BE2C (cell line): ENCODE results near the gene DMXL1.

ENCODE experiments used
- DNase-seq: peaks from one replicate; pipeline ENCODE4 v3.0.0-alpha.2; 2020
- H3K27me3 ChIP-seq: fragments of 250-450 bp; sonication (Bioruptor Pico); 2 replicates; pipeline ENCODE4 v1.5.1; 2020; ENCODE audit warnings: mild to moderate bottlenecking
- H3K36me3 ChIP-seq: fragments of 250-450 bp; sonication (Bioruptor Pico); 2 replicates; pipeline ENCODE4 v1.5.1; 2020; ENCODE audit warnings: mild to moderate bottlenecking
- H3K4me1 ChIP-seq: fragments of 250-450 bp; sonication (Bioruptor Pico); 2 replicates; pipeline ENCODE4 v1.5.1; 2020
- H3K4me3 ChIP-seq: 2 replicates; pipeline ENCODE4 v1.5.1; 2011; ENCODE audit warnings: low read depth, low read length
- H3K9me3 ChIP-seq: fragments of 250-450 bp; sonication (Bioruptor Pico); 2 replicates; pipeline ENCODE4 v1.5.1; 2020
- CTCF ChIP-seq: IDR thresholded peaks from 2 replicates; pipeline ENCODE4 v1.5.1; 2012; ENCODE audit warnings: mild to moderate bottlenecking, low read depth, low read length

DMXL1 gene

GRCh38 chr5:119031011-119031886 is 39.6 kb upstream of the DMXL1 start:
- Histone ChIP-seq H3K27me3 (no peaks in the 10 kb centered on the region), H3K36me3 (no peaks in the 10 kb centered on the region), H3K9me3 (no peaks in the 10 kb centered on the region), H3K4me3 (no peak overlapping the region), H3K4me1 (no peaks in the 10 kb centered on the region)
- DNase-seq = no peak
- TF ChIP-seq CTCF = no peak

- no peak for DNase-seq
- H3K4me3 ChIP-seq = no peak overlapping the region
- H3K27me3 ChIP-seq = no peaks in the 10 kb centered on the region
These were observed 39.0 kb upstream of the DMXL1 start for GRCh38 chr5:119031905-119032304.

GRCh38 chr5:119032656-119033055 is 38.2 kb upstream of the DMXL1 start:
- Histone ChIP-seq H3K36me3 (no peaks in the 10 kb centered on the region), H3K4me1 (no peaks in the 10 kb centered on the region), H3K27me3 (no peaks in the 10 kb centered on the region), H3K4me3 (no peak overlapping the region), H3K9me3 (no peaks in the 10 kb centered on the region)
- TF ChIP-seq CTCF = no peak
- DNase-seq = no peak

More at GRCh38 chr5:119031905-119032304, 39.0 kb upstream of the DMXL1 start:
- Histone ChIP-seq H3K36me3 (no peaks in the 10 kb centered on the region), H3K4me1 (no peaks in the 10 kb centered on the region), H3K9me3 (no peaks in the 10 kb centered on the region)
- no peak for TF ChIP-seq CTCF

- no peak overlapping the region for H3K4me3 ChIP-seq
- H3K9me3 ChIP-seq = no peaks in the 10 kb centered on the region
- H3K36me3 ChIP-seq = no peaks in the 10 kb centered on the region
- no peak for DNase-seq
- TF ChIP-seq CTCF = no peak
- H3K4me1 ChIP-seq = no peaks in the 10 kb centered on the region
- no peaks in the 10 kb centered on the region for H3K27me3 ChIP-seq
These were observed 37.8 kb upstream of the DMXL1 start for GRCh38 chr5:119033135-119033534.

- TF ChIP-seq CTCF = no peak
These were observed 34.7 kb upstream of the DMXL1 start for GRCh38 chr5:119036101-119036762.

More at GRCh38 chr5:119036101-119036762, 34.7 kb upstream of the DMXL1 start:
- no peak for DNase-seq
- H3K36me3 ChIP-seq = no peaks in the 10 kb centered on the region
- H3K4me1 ChIP-seq = no peaks in the 10 kb centered on the region
- no peaks in the 10 kb centered on the region for H3K27me3 ChIP-seq
- no peaks in the 10 kb centered on the region for H3K9me3 ChIP-seq
- no peak overlapping the region for H3K4me3 ChIP-seq
